Ishikawa (cell line): ENCODE data around the gene KRTAP10-5.

ENCODE experiments used
- CEBPB ChIP-seq: IDR thresholded peaks from 2 replicates; pipeline ENCODE4 v1.6.1; 2012
- EGR1 ChIP-seq: IDR thresholded peaks from 2 replicates; pipeline ENCODE4 v1.6.1; 2012
- EP300 ChIP-seq: IDR thresholded peaks from 2 replicates; pipeline ENCODE4 v1.6.1; 2012; ENCODE audit warnings: borderline replicate concordance
- NFIC ChIP-seq: IDR thresholded peaks from 2 replicates; pipeline ENCODE4 v1.6.1; 2012
- TEAD4 ChIP-seq: IDR thresholded peaks from 2 replicates; pipeline ENCODE4 v1.6.1; 2012
- YY1 ChIP-seq: IDR thresholded peaks from 2 replicates; pipeline ENCODE4 v1.6.1; 2012; ENCODE audit warnings: low read depth
- ZBTB7A ChIP-seq: IDR thresholded peaks from 2 replicates; pipeline ENCODE4 v1.6.1; 2012; ENCODE audit warnings: low read depth
- TF ChIP-seq, protein P1 (sequence below): IDR thresholded peaks from 2 replicates; pipeline ENCODE4 v1.6.1; 2012
- TF ChIP-seq, protein P2 (sequence below): IDR thresholded peaks from 2 replicates; pipeline ENCODE4 v1.6.1; 2012
- TF ChIP-seq, protein P3 (sequence below): IDR thresholded peaks from 2 replicates; pipeline ENCODE4 v1.6.1; 2012; ENCODE audit warnings: low read depth, mild to moderate bottlenecking

DNA sequence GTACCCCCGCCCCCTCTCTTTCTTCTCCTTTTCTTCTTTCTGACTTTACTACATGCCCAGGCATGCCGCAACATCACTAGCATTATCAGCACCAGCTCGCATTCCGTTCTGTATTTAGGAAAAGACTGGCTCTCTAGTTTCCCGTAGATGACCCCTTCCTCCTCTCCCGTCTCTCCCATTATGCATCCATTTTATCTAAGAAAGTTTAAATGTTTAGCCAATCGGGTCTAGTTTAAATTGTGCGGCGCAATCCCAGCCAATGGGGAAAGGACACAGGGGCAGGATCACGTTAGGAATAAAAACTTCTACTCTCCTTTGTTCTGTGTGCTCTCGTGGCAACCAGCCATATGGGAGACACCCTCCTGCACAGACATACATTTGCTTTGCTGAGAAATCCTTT, 17.7 kb upstream of the KRTAP10-5 start:
- TF ChIP-seq YY1 (no peak), TEAD4 (no peak), ZBTB7A (no peak), NFIC (no peak), EP300 (no peak), CEBPB (no peak), EGR1 (no peak)
- TF ChIP-seq, protein P1, sequence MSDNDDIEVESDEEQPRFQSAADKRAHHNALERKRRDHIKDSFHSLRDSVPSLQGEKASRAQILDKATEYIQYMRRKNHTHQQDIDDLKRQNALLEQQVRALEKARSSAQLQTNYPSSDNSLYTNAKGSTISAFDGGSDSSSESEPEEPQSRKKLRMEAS, result no peak
- TF ChIP-seq, protein P2, sequence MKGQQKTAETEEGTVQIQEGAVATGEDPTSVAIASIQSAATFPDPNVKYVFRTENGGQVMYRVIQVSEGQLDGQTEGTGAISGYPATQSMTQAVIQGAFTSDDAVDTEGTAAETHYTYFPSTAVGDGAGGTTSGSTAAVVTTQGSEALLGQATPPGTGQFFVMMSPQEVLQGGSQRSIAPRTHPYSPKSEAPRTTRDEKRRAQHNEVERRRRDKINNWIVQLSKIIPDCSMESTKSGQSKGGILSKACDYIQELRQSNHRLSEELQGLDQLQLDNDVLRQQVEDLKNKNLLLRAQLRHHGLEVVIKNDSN, result no peak
- TF ChIP-seq, protein P3, sequence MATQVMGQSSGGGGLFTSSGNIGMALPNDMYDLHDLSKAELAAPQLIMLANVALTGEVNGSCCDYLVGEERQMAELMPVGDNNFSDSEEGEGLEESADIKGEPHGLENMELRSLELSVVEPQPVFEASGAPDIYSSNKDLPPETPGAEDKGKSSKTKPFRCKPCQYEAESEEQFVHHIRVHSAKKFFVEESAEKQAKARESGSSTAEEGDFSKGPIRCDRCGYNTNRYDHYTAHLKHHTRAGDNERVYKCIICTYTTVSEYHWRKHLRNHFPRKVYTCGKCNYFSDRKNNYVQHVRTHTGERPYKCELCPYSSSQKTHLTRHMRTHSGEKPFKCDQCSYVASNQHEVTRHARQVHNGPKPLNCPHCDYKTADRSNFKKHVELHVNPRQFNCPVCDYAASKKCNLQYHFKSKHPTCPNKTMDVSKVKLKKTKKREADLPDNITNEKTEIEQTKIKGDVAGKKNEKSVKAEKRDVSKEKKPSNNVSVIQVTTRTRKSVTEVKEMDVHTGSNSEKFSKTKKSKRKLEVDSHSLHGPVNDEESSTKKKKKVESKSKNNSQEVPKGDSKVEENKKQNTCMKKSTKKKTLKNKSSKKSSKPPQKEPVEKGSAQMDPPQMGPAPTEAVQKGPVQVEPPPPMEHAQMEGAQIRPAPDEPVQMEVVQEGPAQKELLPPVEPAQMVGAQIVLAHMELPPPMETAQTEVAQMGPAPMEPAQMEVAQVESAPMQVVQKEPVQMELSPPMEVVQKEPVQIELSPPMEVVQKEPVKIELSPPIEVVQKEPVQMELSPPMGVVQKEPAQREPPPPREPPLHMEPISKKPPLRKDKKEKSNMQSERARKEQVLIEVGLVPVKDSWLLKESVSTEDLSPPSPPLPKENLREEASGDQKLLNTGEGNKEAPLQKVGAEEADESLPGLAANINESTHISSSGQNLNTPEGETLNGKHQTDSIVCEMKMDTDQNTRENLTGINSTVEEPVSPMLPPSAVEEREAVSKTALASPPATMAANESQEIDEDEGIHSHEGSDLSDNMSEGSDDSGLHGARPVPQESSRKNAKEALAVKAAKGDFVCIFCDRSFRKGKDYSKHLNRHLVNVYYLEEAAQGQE, result no peak
